K562 (cell line): Measurements from ENCODE around the gene GCK. TPM values are rescaled to one million over a fixed set of nuclear protein-coding genes. Genes with fewer than 3 reads are reported as not detected.

Source experiments
- ATAC-seq: fragments of 200-7000 bp; cut with Tn5 transposase; 3 replicates; pipeline ENCODE4 v1.9.1; 2020; ENCODE audit warnings: moderate library complexity
- BruUV-seq: library from RNA; stranded (reverse); fragments of 400-500 nt; replicated peaks from 2 replicates; lab custom pipeline; 2021; lab: Mats Ljungman, UMichigan
- CTCF ChIA-PET: fragments of 300-600 bp; formaldehyde crosslinking; extraction: SDS; loops from one replicate; lab custom pipeline; 2021; ENCODE audit warnings: low intra/inter-chr PET ratio; lab: Yijun Ruan, JAX
- POLR2A ChIA-PET: fragments of 300-600, 350-650 bp; sonication (Branson Sonifier 250); formaldehyde crosslinking; extraction: SDS; loops from one replicate; lab custom pipeline; 2021; ENCODE audit warnings: antibody characterized with exemption, inconsistent platforms; lab: Yijun Ruan, JAX
- DNase-seq, 4 experiments: peaks; one replicate each; pipeline versions ENCODE4 v3.0.0 to v3.0.0-alpha.2; 2011 to 2018; ENCODE audit warnings: low spot score in 3 of 4, mixed read lengths in 3 of 4; ENCODE audit errors: extremely low read depth in 1 of 4
- FAIRE-seq: peaks from 2 replicates; lab custom pipeline; 2011; peaks lifted over from hg19 to GRCh38; lab: Jason Lieb, UNC
- H2AFZ ChIP-seq: 2 replicates; pipeline ENCODE4 v1.6.0; 2011; ENCODE audit warnings: low read depth, low read length, control low read depth, inconsistent platforms
- H3K27ac ChIP-seq: fragments of 200-600 bp; 3 replicates; pipeline ENCODE4 v1.8.0; 2011; ENCODE audit warnings: low read depth, mild to moderate bottlenecking, control low read depth, inconsistent platforms, low read length, moderate library complexity, mixed read lengths; ENCODE audit errors: extremely low read depth
- H3K27me3 ChIP-seq, 2 experiments: fragments of 300-600 bp in 1 of 2; 2 replicates in 1 of 2; 3 replicates in 1 of 2; pipeline versions ENCODE4 v1.6.0 to v1.8.0; 2011; ENCODE audit warnings: inconsistent platforms in 2 of 2, low read length in 2 of 2, mild to moderate bottlenecking in 1 of 2, mixed read lengths in 1 of 2, moderate library complexity in 1 of 2; ENCODE audit not compliant: control insufficient read depth in 2 of 2, insufficient read depth in 2 of 2
- H3K36me3 ChIP-seq: fragments of 300-600 bp; 3 replicates; pipeline ENCODE4 v1.8.0; 2011; ENCODE audit warnings: mild to moderate bottlenecking, low read length, inconsistent platforms; ENCODE audit not compliant: control insufficient read depth, insufficient read depth
- H3K4me1 ChIP-seq, 2 experiments: fragments of 200-600 bp in 1 of 2; replicated peaks in 1 of 2; 2 replicates in 1 of 2; 3 replicates in 1 of 2; pipeline versions ENCODE4 v1.5.1 to v1.8.0; 2011; ENCODE audit warnings: inconsistent platforms in 2 of 2, low read length in 2 of 2, mild to moderate bottlenecking in 1 of 2, mixed read lengths in 1 of 2, moderate library complexity in 1 of 2; ENCODE audit not compliant: control insufficient read depth in 2 of 2, insufficient read depth in 2 of 2
- H3K4me2 ChIP-seq: 2 replicates; pipeline ENCODE4 v1.6.1; 2011; ENCODE audit warnings: low read length, control low read depth, inconsistent platforms, mixed read lengths; ENCODE audit not compliant: insufficient read depth
- H3K4me3 ChIP-seq: fragments of 200-600 bp; sonication (generic), shearing (Covaris generic); 2 replicates; pipeline ENCODE4 v1.5.1; 2016; ENCODE audit warnings: control low read depth, inconsistent platforms
- H3K79me2 ChIP-seq: fragments of 200-600 bp; 3 replicates; pipeline ENCODE4 v1.8.0; 2011; ENCODE audit warnings: low read length, inconsistent platforms; ENCODE audit not compliant: control insufficient read depth, insufficient read depth
- H3K9ac ChIP-seq, 2 experiments: 2 replicates each; pipeline versions ENCODE4 v1.6.0 to v1.6.1; 2011; ENCODE audit warnings: low read depth in 2 of 2, low read length in 2 of 2, control low read depth in 1 of 2, inconsistent platforms in 1 of 2, mild to moderate bottlenecking in 1 of 2, mixed read lengths in 1 of 2; ENCODE audit not compliant: insufficient read depth in 1 of 2
- H3K9me1 ChIP-seq: one replicate; pipeline ENCODE4 v1.6.0; 2011; ENCODE audit warnings: inconsistent platforms, mild to moderate bottlenecking, low read length, moderate library complexity; ENCODE audit not compliant: control insufficient read depth, insufficient read depth
- H3K9me3 ChIP-seq: replicated peaks from 2 replicates; pipeline ENCODE4 v1.5.1; 2011; ENCODE audit warnings: low read depth, low read length, inconsistent platforms; ENCODE audit not compliant: control insufficient read depth, insufficient read depth
- H4K20me1 ChIP-seq: replicated peaks from 2 replicates; pipeline ENCODE4 v1.6.1; 2011; ENCODE audit warnings: low read length, inconsistent platforms, mixed read lengths; ENCODE audit not compliant: control insufficient read depth, insufficient read depth
- ETS1 ChIP-seq: conservative IDR thresholded peaks from 2 replicates; pipeline ENCODE4 v1.6.1; 2011; ENCODE audit warnings: low read depth, mild to moderate bottlenecking, low read length; ENCODE audit not compliant: control insufficient read depth
- NBN ChIP-seq: fragments of 450-650 bp; IDR thresholded peaks from 2 replicates; pipeline ENCODE4 v1.6.1; 2016; ENCODE audit warnings: low read depth, mild to moderate bottlenecking
- NFRKB ChIP-seq: fragments of 450-650 bp; IDR thresholded peaks from 2 replicates; pipeline ENCODE4 v1.6.1; 2016; ENCODE audit warnings: low read depth
- SRSF9 ChIP-seq: fragments of 200-400 bp; formaldehyde crosslinking; IDR thresholded peaks from 2 replicates; pipeline ENCODE4 v1.6.1; 2017; ENCODE audit warnings: low read depth, low read length, borderline replicate concordance
- TRIM25 ChIP-seq: fragments of 450-650 bp; IDR thresholded peaks from 2 replicates; pipeline ENCODE4 v1.7.0; 2016; ENCODE audit warnings: borderline replicate concordance
- ZBTB40 ChIP-seq, 2 experiments: fragments of 450-650 bp in 1 of 2; sonication (generic) in 1 of 2; formaldehyde crosslinking in 1 of 2; IDR thresholded peaks; 2 replicates each; pipeline versions ENCODE4 v1.7.1 to v1.9.0; 2016 to 2022; ENCODE audit warnings: inconsistent platforms in 1 of 2, mild to moderate bottlenecking in 1 of 2, missing genetic modification reagents in 1 of 2
- ZNF140 ChIP-seq: fragments of 250-450 bp; sonication (Bioruptor Pico); IDR thresholded peaks from 2 replicates; pipeline ENCODE4 v1.8.0; 2021; ENCODE audit warnings: moderate library complexity, mild to moderate bottlenecking, inconsistent platforms
- ZNF3 ChIP-seq: fragments of 250-450 bp; sonication (Bioruptor Pico); IDR thresholded peaks from 2 replicates; pipeline ENCODE4 v1.5.0; 2021; ENCODE audit warnings: mild to moderate bottlenecking, moderate library complexity
- WGBS: fragments of 100-300 bp; shearing (Covaris generic); methylation state at CpG from one replicate; pipeline ENCODE4 v1.1.6; 2016; ENCODE audit warnings: low coverage, mixed read lengths; ENCODE audit not compliant: insufficient coverage; ENCODE audit errors: missing lambda C conversion rate; 5-methylcytosine and 5-hydroxymethylcytosine counted together
- in situ Hi-C: fragments of 300-500 bp; cut with MboI; formaldehyde crosslinking; loops from 4 replicates; pipeline ENCODE4 v1.15.0; 2018; ENCODE audit warnings: inconsistent platforms, mixed read lengths
- intact Hi-C: fragments of 100-400 bp; cut with micrococcal nuclease; formaldehyde crosslinking; loops from 2 replicates; pipeline ENCODE4 v1.14.2; 2022
- polyA plus RNA-seq, 8 experiments: library from polyadenylated mRNA; depleted of rRNA in 4 of 8; stranded (reverse) in 5 of 8; unstranded in 3 of 8; fragments of >200 nt; fragmentation: Nextera tagmentation in 2 of 8; fragmentation: Illumina TruSeq in 1 of 8; extraction: Ambion mirVana in 2 of 8; extraction: Trizol in 1 of 8; gene quantifications; 2 replicates each; pipeline versions ENCODE4 v1.2.1 to v1.2.3, GENCODE V29; 2011 to 2014; ENCODE audit warnings: inconsistent platforms in 1 of 8, missing spikeins in 1 of 8
- total RNA-seq, 7 experiments: library from RNA; depleted of rRNA in 6 of 7; stranded (reverse); fragments of >200 nt in 6 of 7; fragmentation: Illumina TruSeq in 2 of 7; extraction: Trizol in 2 of 7; gene quantifications; 2 replicates each; pipeline versions ENCODE4 v1.2.1 to v1.2.3, GENCODE V29; 2011 to 2021; ENCODE audit warnings: low replicate concordance in 1 of 7

GCK gene
- total and polyA plus RNA-seq, 9 of the 15 experiments (the other 6 are each of a cell fraction or from before 2014, with no cell fraction given): 0.11 to 0.55 (median 0.16) TPM; not detected in 3

- no peak overlapping the region for H3K4me3 ChIP-seq
- no peak overlapping the region for H2AFZ ChIP-seq
- intact Hi-C loops (no loop called here), in situ Hi-C loops (no loop called here)
- H3K79me2 ChIP-seq: no peaks in the 10 kb centered on the region
- peaks cover 13 to 68% of the 10 kb centered on the region in 2 experiments; a peak in 4 of 5 replicates for H3K4me1 ChIP-seq
- no peaks in the 10 kb centered on the region for H3K27me3 ChIP-seq
- peaks cover 16% of the 10 kb centered on the region; the same call in 2 of the 3 replicates for H3K36me3 ChIP-seq
- BruUV-seq: no TSS peak
- no peak overlapping the region for H3K27ac ChIP-seq
- peaks cover 9% of the 10 kb centered on the region for H3K9me1 ChIP-seq
- POLR2A ChIA-PET: interaction anchor here (2.2 kb wide), 1 partner anchor 12 kb away, joined by 9 read pairs; no protein-coding TSS in a partner anchor
- DNase-seq (no peak), FAIRE-seq (no peak), ATAC-seq (no peak)
- no peaks in the 10 kb centered on the region for H3K9me3 ChIP-seq
- CTCF ChIA-PET: interaction anchor here (0.6 kb wide), 1 partner anchor 312 kb away, joined by 5 read pairs; no protein-coding TSS in a partner anchor
- no peak overlapping the region for H3K4me2 ChIP-seq
- peak overlapping the region in 1 of 2 experiments; percentile 3; a peak in 1 of 4 replicates for H3K9ac ChIP-seq
- H4K20me1 ChIP-seq: peaks cover 15% of the 10 kb centered on the region
- 53% methylated on average over 13 of the region's 13 CpGs for WGBS
- TF ChIP-seq ETS1: no peak
- TF ChIP-seq SRSF9: no peak
- TF ChIP-seq ZNF3 (CRISPR knock-in tag): no peak
- TF ChIP-seq TRIM25: no peak
- no peak for TF ChIP-seq NFRKB
- TF ChIP-seq NBN: no peak
- no peak for TF ChIP-seq ZNF140 (CRISPR knock-in tag)
- TF ChIP-seq ZBTB40 (IDR thresholded peaks at IDR 0.05): no peak
- TF ChIP-seq ZBTB40 (CRISPR knock-in tag; IDR thresholded peaks at IDR 0.05): no peak
Observed at GRCh38 chr7:44216521-44217222, 27.4 kb upstream of the GCK start.
